ENCODE measurements around the gene IPO7. TPM values are rescaled to one million over a fixed set of nuclear protein-coding genes. Genes with fewer than 3 reads are reported as not detected.

Gene IPO7
- 128 and 174 TPM in 2 replicates for total RNA-seq
- 70.0 and 75.7 TPM in 2 replicates for polyA plus RNA-seq
- 65.5 and 66.1 TPM in 2 replicates for polyA plus RNA-seq (2012)
- 12.4 and 12.5 TPM in 2 replicates for polyA minus RNA-seq (ENCODE audit: low replicate concordance)

GRCh38 chr11:9384535-9385326 lies at the start of gene IPO7:
TSS of gene IPO7 (plus strand) at chr11:9384652. CDS start at chr11:9384764, 112 bp downstream.
- TF ChIP-seq EZH2 (IDR thresholded peaks at IDR 0.05; ENCODE audit: low read length, missing control alignments), result no peak
- TF ChIP-seq CTCF (conservative IDR thresholded peaks at IDR 0.05 in 1 of 2, IDR thresholded peaks at IDR 0.05 in 1 of 2; ENCODE audit: low read depth in 1 of 2, low read length in 2 of 2), result peak in 1 of 2 donors; percentile 33
- H3K27me3 ChIP-seq (ENCODE audit: control insufficient read depth, insufficient read depth, low read length), result no peaks in the 10 kb centered on the region
- H3K4me3 ChIP-seq (replicated peaks in 1 of 4; ENCODE audit: control extremely low read depth in 1 of 4, insufficient read depth in 1 of 4, low read depth in 3 of 4, low read length in 4 of 4), result peak within 1 kb of the TSS; percentile 91 to 99 (median 96)
- peak; percentile 92 for DNase-seq (ENCODE audit: low read depth in 2 of 2)
- peak within 1 kb of the TSS; percentile 97 for H3K27ac ChIP-seq (ENCODE audit: insufficient read depth, low read length)
- H2AFZ ChIP-seq (ENCODE audit: low read length), result peak within 1 kb of the TSS; percentile 27
- H4K20me1 ChIP-seq (ENCODE audit: control insufficient read depth, extremely low read depth, insufficient read depth, low read length), result peaks cover 6% of the 10 kb centered on the region
- no peaks in the 10 kb centered on the region for H3K36me3 ChIP-seq (ENCODE audit: control insufficient read depth, insufficient read depth, low read length)
- H3K9me3 ChIP-seq (ENCODE audit: control insufficient read depth, insufficient read depth, low read depth, low read length), result no peaks in the 10 kb centered on the region
- peak within 1 kb of the TSS; percentile 95 for H3K4me2 ChIP-seq (ENCODE audit: extremely low read depth, insufficient read depth, low read length)
- peaks cover 49% of the 10 kb centered on the region for H3K79me2 ChIP-seq (ENCODE audit: control insufficient read depth, insufficient read depth, low read length)
- H3K4me1 ChIP-seq (ENCODE audit: control insufficient read depth, extremely low read depth, insufficient read depth, low read length), result no peaks in the 10 kb centered on the region
- peak within 1 kb of the TSS; percentile 98 for H3K9ac ChIP-seq (ENCODE audit: insufficient read depth, low read length)

- Histone ChIP-seq H3K27me3 (ENCODE audit: control insufficient read depth, insufficient read depth, low read length) (no peaks in the 10 kb centered on the region), H3K4me3 (replicated peaks in 1 of 4; ENCODE audit: control extremely low read depth in 1 of 4, insufficient read depth in 1 of 4, low read depth in 3 of 4, low read length in 4 of 4) (no peak overlapping the region), H2AFZ (ENCODE audit: low read length) (no peak overlapping the region), H3K4me1 (ENCODE audit: control insufficient read depth, extremely low read depth, insufficient read depth, low read length) (no peaks in the 10 kb centered on the region), H3K4me2 (ENCODE audit: extremely low read depth, insufficient read depth, low read length) (no peak overlapping the region), H3K36me3 (ENCODE audit: control insufficient read depth, insufficient read depth, low read length) (no peaks in the 10 kb centered on the region), H3K9me3 (ENCODE audit: control insufficient read depth, insufficient read depth, low read depth, low read length) (no peaks in the 10 kb centered on the region), H3K9ac (ENCODE audit: insufficient read depth, low read length) (no peak overlapping the region), H3K27ac (ENCODE audit: insufficient read depth, low read length) (no peak overlapping the region), H3K79me2 (ENCODE audit: control insufficient read depth, insufficient read depth, low read length) (no peaks in the 10 kb centered on the region), H4K20me1 (ENCODE audit: control insufficient read depth, extremely low read depth, insufficient read depth, low read length) (no peaks in the 10 kb centered on the region)
- DNase-seq (ENCODE audit: low read depth in 2 of 2), result no peak
- TF ChIP-seq CTCF (conservative IDR thresholded peaks at IDR 0.05 in 1 of 2, IDR thresholded peaks at IDR 0.05 in 1 of 2; ENCODE audit: low read depth in 1 of 2, low read length in 2 of 2) (no peak), EZH2 (IDR thresholded peaks at IDR 0.05; ENCODE audit: low read length, missing control alignments) (no peak)
Observed at GRCh38 chr11:9341638-9342178, 42.7 kb upstream of the IPO7 start.

GRCh38 chr11:9344061-9344680 lies 40.3 kb upstream of the IPO7 start:
- H3K79me2 ChIP-seq (ENCODE audit: control insufficient read depth, insufficient read depth, low read length), result no peaks in the 10 kb centered on the region
- H3K4me2 ChIP-seq (ENCODE audit: extremely low read depth, insufficient read depth, low read length), result no peak overlapping the region
- H3K27ac ChIP-seq (ENCODE audit: insufficient read depth, low read length), result no peak overlapping the region
- H2AFZ ChIP-seq (ENCODE audit: low read length), result no peak overlapping the region
- H3K9ac ChIP-seq (ENCODE audit: insufficient read depth, low read length), result no peak overlapping the region
- no peaks in the 10 kb centered on the region for H3K27me3 ChIP-seq (ENCODE audit: control insufficient read depth, insufficient read depth, low read length)
- no peaks in the 10 kb centered on the region for H3K4me1 ChIP-seq (ENCODE audit: control insufficient read depth, extremely low read depth, insufficient read depth, low read length)
- no peaks in the 10 kb centered on the region for H3K9me3 ChIP-seq (ENCODE audit: control insufficient read depth, insufficient read depth, low read depth, low read length)
- H4K20me1 ChIP-seq (ENCODE audit: control insufficient read depth, extremely low read depth, insufficient read depth, low read length), result no peaks in the 10 kb centered on the region
- no peaks in the 10 kb centered on the region for H3K36me3 ChIP-seq (ENCODE audit: control insufficient read depth, insufficient read depth, low read length)
- DNase-seq (ENCODE audit: low read depth in 2 of 2), result no peak
- TF ChIP-seq EZH2 (IDR thresholded peaks at IDR 0.05; ENCODE audit: low read length, missing control alignments) (no peak), CTCF (conservative IDR thresholded peaks at IDR 0.05 in 1 of 2, IDR thresholded peaks at IDR 0.05 in 1 of 2; ENCODE audit: low read depth in 1 of 2, low read length in 2 of 2) (no peak)
- H3K4me3 ChIP-seq (replicated peaks in 1 of 4; ENCODE audit: control extremely low read depth in 1 of 4, insufficient read depth in 1 of 4, low read depth in 3 of 4, low read length in 4 of 4), result no peak overlapping the region
